Hepatocyte (in vitro differentiated cells): ENCODE measurements around the gene UCP3. TPM values are rescaled to one million over a fixed set of nuclear protein-coding genes. Genes with fewer than 3 reads are reported as not detected.

Experiments used
- DNase-seq: peaks from one replicate; pipeline ENCODE4 v3.0.0-alpha.2; 2016; ENCODE audit warnings: low spot score
- H2AFZ ChIP-seq: fragments of 200-600 bp; sonication (generic); 2 replicates; pipeline ENCODE4 v1.6.0; 2016; ENCODE audit warnings: antibody characterized with exemption, mild to moderate bottlenecking
- H3K27ac ChIP-seq: fragments of 200-600 bp; sonication (generic); 2 replicates; pipeline ENCODE4 v1.5.1; 2016; ENCODE audit warnings: mild to moderate bottlenecking
- H3K27me3 ChIP-seq: fragments of 200-600 bp; sonication (generic); 2 replicates; pipeline ENCODE4 v1.6.1; 2016
- H3K36me3 ChIP-seq: fragments of 200-600 bp; sonication (generic); replicated peaks from 2 replicates; pipeline ENCODE4 v1.5.1; 2016; ENCODE audit warnings: low read depth; ENCODE audit not compliant: insufficient read depth
- H3K4me1 ChIP-seq: fragments of 200-600 bp; sonication (generic); 2 replicates; pipeline ENCODE4 v1.5.1; 2016; ENCODE audit warnings: mild to moderate bottlenecking, moderate library complexity; ENCODE audit not compliant: insufficient read depth
- H3K4me2 ChIP-seq: fragments of 200-600 bp; sonication (generic); 2 replicates; pipeline ENCODE4 v1.6.0; 2016
- H3K4me3 ChIP-seq: fragments of 200-600 bp; sonication (generic); 2 replicates; pipeline ENCODE4 v1.5.1; 2016; ENCODE audit warnings: mild to moderate bottlenecking
- H3K79me2 ChIP-seq: fragments of 200-600 bp; sonication (generic); 2 replicates; pipeline ENCODE4 v1.6.0; 2017; ENCODE audit warnings: mild to moderate bottlenecking
- H3K9me2 ChIP-seq: fragments of 200-600 bp; sonication (generic); replicated peaks from 2 replicates; pipeline ENCODE4 v1.6.0; 2017; ENCODE audit warnings: mild to moderate bottlenecking; ENCODE audit not compliant: insufficient read depth
- H3K9me3 ChIP-seq: fragments of 200-600 bp; sonication (generic); 2 replicates; pipeline ENCODE4 v1.5.1; 2016; ENCODE audit warnings: low read depth, mild to moderate bottlenecking
- H4K20me1 ChIP-seq: fragments of 200-600 bp; sonication (generic); 2 replicates; pipeline ENCODE4 v1.6.0; 2016; ENCODE audit warnings: mild to moderate bottlenecking; ENCODE audit not compliant: insufficient read depth, poor library complexity, severe bottlenecking
- CTCF ChIP-seq: fragments of 200-600 bp; sonication (generic); IDR thresholded peaks from 2 replicates; pipeline ENCODE4 v1.5.1; 2016; ENCODE audit warnings: antibody characterized with exemption, mild to moderate bottlenecking; ENCODE audit not compliant: poor library complexity
- EZH2 ChIP-seq: fragments of 200-600 bp; sonication (generic); IDR thresholded peaks from 2 replicates; pipeline ENCODE4 v1.6.1; 2016; ENCODE audit warnings: antibody characterized with exemption, mild to moderate bottlenecking, borderline replicate concordance
- EZH2phosphoT487 ChIP-seq: fragments of 200-600 bp; sonication (generic); IDR thresholded peaks from one replicate; pipeline ENCODE4 v1.6.1; 2018; ENCODE audit warnings: antibody characterized with exemption, mild to moderate bottlenecking, low read depth, moderate library complexity; ENCODE audit not compliant: unreplicated experiment, severe bottlenecking
- WGBS: methylation state at CpG from one replicate; pipeline ENCODE4 v1.1.6; 2016; ENCODE audit warnings: low lambda C conversion rate; ENCODE audit errors: missing lambda C conversion rate; 5-methylcytosine and 5-hydroxymethylcytosine counted together
- polyA plus RNA-seq: library from polyadenylated mRNA; unstranded; fragments of >200 nt; fragmentation: Nextera tagmentation; extraction: Ambion mirVana; gene quantifications from 2 replicates; pipeline ENCODE4 v1.2.1, GENCODE V29; 2016
- total RNA-seq: library from RNA; depleted of rRNA; stranded (reverse); fragments of >200 nt; gene quantifications from 2 replicates; pipeline ENCODE4 v1.2.3, GENCODE V29; 2014

UCP3 gene
- total and polyA plus RNA-seq, 2 experiments from 2014 or later: 0.80 TPM; not detected in 1

- no peak overlapping the region for H3K4me3 ChIP-seq
- H3K4me1 ChIP-seq: peaks cover 24% of the 10 kb centered on the region
- H3K27ac ChIP-seq: no peak overlapping the region
- WGBS: 92% methylated on average over 5 of the region's 5 CpGs
- H3K9me2 ChIP-seq: no peaks in the 10 kb centered on the region
- no peak overlapping the region for H2AFZ ChIP-seq
- no peaks in the 10 kb centered on the region for H3K9me3 ChIP-seq
- no peaks in the 10 kb centered on the region for H4K20me1 ChIP-seq
- no peaks in the 10 kb centered on the region for H3K27me3 ChIP-seq
- H3K4me2 ChIP-seq: no peak overlapping the region
- no peaks in the 10 kb centered on the region for H3K79me2 ChIP-seq
- no peaks in the 10 kb centered on the region for H3K36me3 ChIP-seq
- TF ChIP-seq EZH2phosphoT487 (no peak), EZH2 (no peak), CTCF (no peak)
- no peak for DNase-seq
Observed at GRCh38 chr11:74015919-74016684, 7.2 kb upstream of the UCP3 start.

GRCh38 chr11:74014880-74015279, 6.0 kb upstream of the UCP3 start:
- WGBS: 93% methylated on average over 2 of the region's 2 CpGs
- no peaks in the 10 kb centered on the region for H3K9me3 ChIP-seq
- H3K4me1 ChIP-seq: peaks cover 19% of the 10 kb centered on the region
- H3K4me2 ChIP-seq: no peak overlapping the region
- H3K27ac ChIP-seq: no peak overlapping the region
- TF ChIP-seq EZH2: no peak
- no peak for TF ChIP-seq CTCF
- no peak for TF ChIP-seq EZH2phosphoT487
- no peaks in the 10 kb centered on the region for H4K20me1 ChIP-seq
- no peaks in the 10 kb centered on the region for H3K36me3 ChIP-seq
- no peak for DNase-seq
- no peak overlapping the region for H3K4me3 ChIP-seq
- no peaks in the 10 kb centered on the region for H3K79me2 ChIP-seq
- no peaks in the 10 kb centered on the region for H3K9me2 ChIP-seq
- no peaks in the 10 kb centered on the region for H3K27me3 ChIP-seq
- H2AFZ ChIP-seq: no peak overlapping the region

- TF ChIP-seq EZH2phosphoT487: no peak
- no peak for TF ChIP-seq EZH2
- no peak for TF ChIP-seq CTCF
- H3K27ac ChIP-seq: no peak overlapping the region
- no peaks in the 10 kb centered on the region for H4K20me1 ChIP-seq
- WGBS: 96% methylated on average over 8 of the region's 8 CpGs
- peaks cover 3% of the 10 kb centered on the region for H3K4me1 ChIP-seq
- no peaks in the 10 kb centered on the region for H3K79me2 ChIP-seq
- H3K9me3 ChIP-seq: no peaks in the 10 kb centered on the region
- no peak overlapping the region for H3K4me2 ChIP-seq
- H3K9me2 ChIP-seq: no peaks in the 10 kb centered on the region
- H3K36me3 ChIP-seq: no peaks in the 10 kb centered on the region
- H2AFZ ChIP-seq: no peak overlapping the region
- no peaks in the 10 kb centered on the region for H3K27me3 ChIP-seq
- H3K4me3 ChIP-seq: no peak overlapping the region
- DNase-seq: no peak
Observed at GRCh38 chr11:74013141-74013540, 4.3 kb upstream of the UCP3 start.
